HG03066 (cell line): Measurements from ENCODE around the gene NLRP6.
"Not testable (repeated sequence)": the region's sequence is repeated elsewhere in the genome, so short reads cannot be mapped to it uniquely, and the experiment has no call there.

ENCODE experiments used
- ATAC-seq: cut with Tn5 transposase; IDR thresholded peaks from one replicate; pipeline ENCODE4 v1.9.1; 2021; ENCODE audit warnings: low read depth; ENCODE audit not compliant: unreplicated experiment

NLRP6 gene

GRCh38 chr11:278001-278951 lies at the start of gene NLRP6:
Gene NLRP6 (plus strand): TSS chr11:278407. CDS start chr11:278570, 163 bp downstream.
- ATAC-seq = no peak

DNA sequence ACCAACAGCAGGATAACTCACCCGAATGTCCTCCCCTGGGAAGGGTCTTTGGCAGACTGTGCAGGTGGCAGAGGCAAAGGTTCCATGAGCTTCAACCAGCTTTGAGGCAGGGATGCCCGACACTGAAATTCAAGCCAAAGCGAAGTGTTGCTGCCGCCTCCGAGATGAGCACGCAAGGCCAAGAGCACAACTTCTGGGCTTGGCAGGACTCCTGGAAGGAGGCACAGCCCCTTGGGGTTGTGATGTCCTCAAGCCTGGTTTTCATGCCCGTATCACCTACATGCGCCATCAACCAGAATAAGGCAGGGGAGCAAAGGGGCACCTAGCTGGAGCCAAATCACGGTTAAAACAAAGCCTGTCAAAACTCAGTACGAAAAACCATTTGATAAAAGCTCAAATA lies 47.8 kb upstream of the NLRP6 start:
- no peak for ATAC-seq

DNA sequence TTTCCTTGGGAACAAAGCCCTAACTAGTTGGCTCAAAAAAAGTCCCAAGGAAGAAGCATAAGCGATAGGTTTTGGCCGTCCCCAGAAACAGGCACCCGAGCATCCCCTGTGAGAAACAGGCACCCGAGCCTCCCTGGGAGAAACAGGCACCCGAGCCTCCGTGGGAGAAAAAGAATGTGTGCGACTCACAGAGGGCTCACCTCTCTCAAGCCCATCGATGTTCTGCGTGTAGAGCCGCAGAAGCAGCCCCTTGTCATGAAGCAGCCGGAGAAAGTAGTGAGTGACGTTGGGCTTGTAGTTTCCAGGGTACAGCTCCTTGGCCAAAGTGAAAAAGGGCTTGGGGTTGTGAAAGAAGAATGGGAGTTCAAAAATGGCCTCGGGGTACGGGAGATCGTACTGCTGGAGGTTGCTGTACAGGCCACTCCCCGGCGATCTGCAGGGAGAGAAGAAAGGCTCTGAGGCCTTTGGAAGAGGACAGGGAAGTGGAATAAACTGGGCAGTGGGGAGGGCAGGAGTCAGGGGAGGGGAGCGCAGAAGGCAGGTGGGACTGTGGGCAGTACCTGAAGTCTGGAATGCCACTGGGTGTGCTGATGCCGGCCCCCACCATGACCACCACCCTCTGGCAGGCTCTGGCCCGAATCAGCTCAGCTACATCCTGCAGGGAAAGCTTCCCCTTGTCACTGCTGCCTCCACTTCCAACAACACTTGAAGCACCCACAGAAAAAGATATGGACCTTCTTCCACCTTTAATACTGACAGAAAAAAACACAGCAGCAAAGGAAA lies 45.2 kb upstream of the NLRP6 start:
- no peak for ATAC-seq

DNA sequence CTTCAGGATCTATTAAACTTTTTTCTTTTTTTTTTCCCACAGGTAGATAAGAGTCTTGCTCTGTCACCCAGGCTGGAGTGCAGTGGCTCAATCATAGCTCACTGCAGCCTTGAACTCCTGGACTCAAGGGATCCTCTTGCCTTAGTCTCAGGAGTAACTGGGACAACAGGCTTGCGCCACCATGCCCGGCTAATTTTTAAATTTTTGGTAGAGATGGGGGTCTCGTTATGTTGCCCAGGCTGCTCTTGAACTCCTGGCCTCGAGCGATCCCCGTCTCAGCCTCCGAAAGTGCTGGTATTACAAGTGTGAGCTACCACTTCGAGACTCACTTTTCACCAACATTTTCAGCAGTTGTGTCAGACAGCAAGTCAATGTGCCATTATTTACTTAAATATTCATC lies 43.0 kb upstream of the NLRP6 start:
- ATAC-seq = no peak

DNA sequence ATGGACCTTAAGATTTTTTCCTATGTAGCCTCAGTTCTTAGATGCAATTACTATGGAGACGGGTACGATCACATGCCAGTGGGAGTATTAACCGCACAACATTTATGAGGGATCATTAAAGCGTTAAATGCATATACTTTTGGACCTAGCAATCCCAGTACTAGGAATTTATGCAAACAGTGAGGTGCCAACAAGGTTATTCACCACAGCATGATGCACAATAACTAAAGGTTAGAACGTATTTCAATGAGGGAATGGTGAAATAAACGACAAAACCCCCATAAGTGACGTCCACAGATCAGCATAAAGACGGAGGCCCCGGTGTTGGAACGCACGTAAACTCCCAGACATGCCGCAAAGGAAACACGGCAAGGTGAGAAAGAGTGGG lies 42.6 kb upstream of the NLRP6 start:
- peak; percentile 20 for ATAC-seq

DNA sequence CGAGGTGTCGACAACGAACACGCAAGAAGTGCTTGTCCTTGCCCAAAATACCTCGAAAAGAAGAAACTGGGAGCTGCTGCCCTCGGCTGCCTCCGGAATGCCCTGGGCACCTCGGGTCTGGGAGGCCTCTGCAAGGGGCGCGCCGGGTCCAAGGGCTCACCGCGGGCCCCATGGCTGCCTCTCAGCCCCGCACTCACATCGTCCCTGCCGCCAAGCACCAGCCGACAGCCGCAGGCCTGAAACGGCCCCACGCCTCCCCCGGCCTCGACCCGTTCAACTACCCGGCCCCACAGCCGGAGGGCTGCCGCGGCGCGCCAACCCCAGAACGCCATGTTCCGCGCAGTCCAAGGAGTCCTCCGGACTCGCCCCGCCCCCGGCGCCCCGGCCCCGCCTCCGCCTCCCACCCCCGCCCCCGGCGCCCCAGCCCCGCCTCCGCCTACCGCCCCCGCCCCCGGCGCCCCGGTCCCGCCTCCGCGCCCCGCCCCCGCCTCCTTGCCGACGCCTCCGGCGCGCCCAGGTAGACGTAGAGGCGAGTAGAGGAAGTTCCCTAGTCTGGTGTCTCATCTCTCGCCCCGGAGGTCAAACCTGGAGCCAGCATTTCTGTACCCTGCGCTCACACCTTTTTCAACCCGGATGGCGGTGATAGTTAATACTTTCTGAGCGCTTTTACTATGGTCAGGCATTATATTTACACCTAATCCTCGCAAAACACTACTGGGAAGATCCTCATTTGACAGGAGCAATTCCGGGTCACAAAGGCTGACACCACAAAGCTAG lies 42.0 kb upstream of the NLRP6 start, which contains the start of gene SIRT3:
SIRT3 (minus strand) TSS at position 346 of the 777 bp plus-strand sequence; CDS start at position 332, 14 bp downstream.
- ATAC-seq = peak; percentile 59

DNA sequence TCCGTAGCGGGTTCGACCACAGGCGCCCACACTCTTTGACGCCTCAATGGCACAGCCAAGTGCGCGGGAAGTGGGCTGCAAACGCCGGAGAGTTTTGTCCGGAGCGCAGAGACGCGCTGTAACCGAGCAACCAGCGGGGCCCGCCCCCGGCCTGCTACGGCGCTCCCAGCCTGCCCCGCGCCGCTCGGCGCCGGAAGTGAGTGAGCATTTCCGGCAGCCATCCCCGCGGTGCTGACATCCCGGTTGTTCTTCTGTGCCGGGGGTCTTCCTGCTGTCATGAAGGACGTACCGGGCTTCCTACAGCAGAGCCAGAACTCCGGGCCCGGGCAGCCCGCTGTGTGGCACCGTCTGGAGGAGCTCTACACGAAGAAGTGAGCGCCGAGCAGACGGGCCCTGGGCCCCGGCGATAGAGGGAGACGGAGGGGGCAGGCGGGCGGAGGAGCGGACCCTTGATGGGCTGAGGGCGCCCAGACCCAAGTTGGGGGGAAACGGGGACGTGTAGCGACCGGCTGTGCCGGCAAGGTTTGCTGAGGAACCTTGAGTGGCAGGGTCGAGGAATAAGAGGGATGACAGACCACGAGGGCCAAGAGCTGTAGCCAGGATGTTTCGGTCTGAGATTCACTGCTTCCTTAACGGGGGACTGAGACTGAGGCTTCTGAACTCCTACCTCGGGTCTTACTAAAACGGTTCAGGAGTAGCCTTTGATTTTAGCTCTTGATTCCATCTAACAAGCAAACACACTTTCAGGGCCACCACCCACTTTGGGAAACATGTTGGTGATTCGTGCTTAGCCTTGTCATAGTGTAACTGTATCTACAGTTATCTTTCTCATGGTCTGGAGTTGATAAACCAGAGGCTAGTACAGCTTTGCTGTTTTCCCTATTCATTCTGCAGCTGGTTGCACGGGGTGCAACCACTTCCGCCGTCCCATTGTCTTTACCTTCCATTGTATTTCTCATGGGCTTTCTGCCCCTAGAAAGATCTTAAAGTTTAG lies 41.1 kb upstream of the NLRP6 start, which contains the start of gene PSMD13:
PSMD13 (plus strand) TSS at position 203 of the 994 bp plus-strand sequence; CDS start at position 277, 74 bp downstream.
- peak; percentile 83 for ATAC-seq

DNA sequence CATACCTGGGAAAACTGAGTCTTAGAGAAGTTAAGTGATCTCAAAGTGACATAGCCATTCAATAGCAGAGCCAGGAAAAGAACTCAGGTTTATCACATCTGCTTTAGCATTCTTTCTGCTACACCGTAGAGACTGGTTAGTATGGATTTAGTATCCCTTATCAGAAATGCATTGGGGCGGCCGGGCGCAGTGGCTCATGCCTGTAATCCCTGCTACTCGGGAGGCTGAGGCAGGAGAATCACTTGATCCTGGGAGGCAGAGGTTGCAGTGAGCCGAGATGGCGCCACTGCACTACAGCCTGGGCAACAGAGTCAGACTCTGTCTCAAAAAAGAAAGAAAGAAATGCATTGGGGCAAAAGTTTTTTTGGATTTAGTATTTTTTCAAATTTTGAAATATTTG lies 39.9 kb upstream of the NLRP6 start:
- ATAC-seq = not testable (repeated sequence)

GRCh38 chr11:240315-240714 lies 37.9 kb upstream of the NLRP6 start:
- no peak for ATAC-seq

GRCh38 chr11:241634-242033 lies 36.6 kb upstream of the NLRP6 start:
- ATAC-seq = no peak

GRCh38 chr11:244376-244775 lies 33.8 kb upstream of the NLRP6 start:
- no peak for ATAC-seq

DNA sequence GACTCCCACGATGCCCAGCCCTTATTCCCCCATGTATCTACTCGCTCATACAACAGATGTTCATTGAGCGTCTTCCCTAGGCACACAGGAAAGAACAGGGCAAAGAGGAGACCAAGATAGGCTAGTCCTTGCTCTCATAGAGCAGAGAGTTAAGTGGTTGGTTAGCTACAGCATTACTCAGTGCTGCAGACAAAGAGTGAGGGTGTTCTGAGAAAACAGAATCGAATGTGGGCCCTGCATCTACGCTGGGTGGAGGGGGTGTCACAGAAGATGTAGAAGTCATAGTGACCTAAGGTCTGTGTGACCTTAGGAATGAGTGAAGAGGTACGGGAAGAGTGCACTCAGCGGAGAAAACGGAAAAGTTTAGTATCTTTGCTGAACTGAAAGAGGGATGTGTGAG lies 29.1 kb upstream of the NLRP6 start:
- no peak for ATAC-seq

GRCh38 chr11:250274-250673 lies 27.9 kb upstream of the NLRP6 start:
- no peak for ATAC-seq

DNA sequence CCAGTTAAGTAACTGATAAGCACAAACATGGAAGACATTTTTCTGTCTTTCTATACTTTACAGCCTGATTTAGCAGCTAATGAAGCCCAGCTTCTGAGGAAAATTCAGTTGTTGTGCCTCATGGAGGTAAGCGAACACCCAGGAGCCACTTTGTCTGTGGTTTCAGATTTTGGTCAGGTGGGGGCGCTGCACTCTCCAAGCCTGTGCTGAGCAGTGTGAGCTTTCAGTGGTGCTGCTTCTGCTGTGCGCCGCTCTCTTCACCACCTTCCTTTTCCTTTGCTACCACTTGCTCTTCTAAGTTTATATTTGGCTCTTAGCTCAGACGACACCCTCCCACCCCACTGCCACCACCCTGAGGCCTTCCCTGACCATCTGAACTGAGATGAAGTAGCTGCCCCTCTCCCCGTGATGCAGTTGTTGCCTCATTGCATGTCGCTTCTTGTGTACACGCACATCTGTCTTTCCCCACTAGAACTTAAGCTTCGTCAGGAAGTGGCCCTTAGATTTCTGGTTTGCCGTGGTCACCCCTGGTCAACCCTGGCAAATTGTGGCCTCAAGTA lies 27.4 kb upstream of the NLRP6 start:
- ATAC-seq = no peak

DNA sequence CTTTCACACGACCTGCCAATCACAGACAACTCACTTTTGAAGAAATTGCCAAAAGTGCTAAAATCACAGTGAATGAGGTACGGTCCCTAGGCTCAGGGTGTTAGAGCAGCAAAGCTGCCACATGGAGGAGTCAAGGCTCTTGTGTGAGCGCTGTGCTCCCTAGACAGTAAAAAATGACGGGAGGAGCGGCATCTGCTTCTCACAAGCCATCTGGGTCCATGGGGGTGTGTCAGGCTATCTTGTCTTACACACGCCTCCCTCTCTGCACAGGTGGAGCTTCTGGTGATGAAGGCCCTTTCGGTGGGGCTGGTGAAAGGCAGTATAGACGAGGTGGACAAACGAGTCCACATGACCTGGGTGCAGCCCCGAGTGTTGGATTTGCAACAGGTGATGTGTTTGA lies 26.7 kb upstream of the NLRP6 start:
- ATAC-seq = no peak

DNA sequence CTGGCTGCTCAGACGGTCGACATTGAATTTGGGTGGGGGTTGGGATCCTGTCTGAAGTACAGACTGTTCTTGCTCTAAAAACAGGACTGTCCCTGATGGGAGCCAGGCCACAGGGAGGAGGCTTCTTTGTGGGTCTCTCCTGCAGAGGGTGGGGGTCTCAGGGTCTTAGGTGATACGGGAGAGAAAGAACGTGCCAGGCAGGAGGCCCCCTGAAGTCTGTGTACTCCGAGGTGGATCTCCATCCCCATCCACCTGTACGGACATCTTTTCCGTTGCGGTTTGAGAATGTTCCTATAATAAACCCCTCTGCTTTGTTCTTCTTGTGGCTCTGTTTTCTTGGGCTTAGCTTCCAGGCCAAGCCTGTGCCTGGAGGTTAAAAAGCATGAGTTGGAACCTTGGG lies 25.5 kb upstream of the NLRP6 start:
- ATAC-seq = no peak

GRCh38 chr11:253160-253885 lies 24.9 kb upstream of the NLRP6 start:
- ATAC-seq = no peak

DNA sequence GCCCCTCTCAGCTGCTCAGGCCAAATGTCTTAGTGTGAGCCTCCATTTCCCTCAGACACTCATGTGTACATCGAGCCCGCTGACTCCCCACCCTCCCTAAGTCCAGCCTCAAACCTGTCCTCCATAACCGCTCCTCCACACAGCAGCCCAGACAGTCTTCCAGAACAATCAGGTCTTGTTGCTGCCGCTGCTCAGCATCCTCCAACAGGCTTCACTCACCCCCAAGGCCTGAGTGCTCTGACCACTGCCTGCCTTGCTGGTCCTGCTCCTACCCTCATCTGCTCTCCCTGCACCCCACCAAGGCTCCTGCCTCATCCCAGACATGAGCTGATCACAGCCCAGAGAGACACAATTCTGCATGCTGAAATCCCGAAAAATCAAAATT lies 24.3 kb upstream of the NLRP6 start:
- no peak for ATAC-seq
